Rectal smooth muscle tissue (tissue), 1 donor: ENCODE measurements around the gene AKNA.
"Not testable (repeated sequence)": the region's sequence is repeated elsewhere in the genome, so short reads cannot be mapped to it uniquely, and the experiment has no call there.

Source experiments
- H3K27ac ChIP-seq: one replicate; pipeline ENCODE4 v1.7.0; 2013; ENCODE audit warnings: low read depth, low read length, inconsistent platforms
- H3K27me3 ChIP-seq: one replicate; pipeline ENCODE4 v1.7.0; 2013; ENCODE audit warnings: low read length; ENCODE audit not compliant: control insufficient read depth, insufficient read depth
- H3K36me3 ChIP-seq: one replicate; pipeline ENCODE4 v1.7.0; 2013; ENCODE audit warnings: low read length; ENCODE audit not compliant: control insufficient read depth, insufficient read depth
- H3K4me1 ChIP-seq: one replicate; pipeline ENCODE4 v1.7.0; 2013; ENCODE audit warnings: low read length; ENCODE audit not compliant: control insufficient read depth, insufficient read depth
- H3K4me3 ChIP-seq: one replicate; pipeline ENCODE4 v1.7.0; 2013; ENCODE audit warnings: low read length
- H3K9ac ChIP-seq: one replicate; pipeline ENCODE4 v1.7.0; 2013; ENCODE audit warnings: low read length

AKNA gene

DNA sequence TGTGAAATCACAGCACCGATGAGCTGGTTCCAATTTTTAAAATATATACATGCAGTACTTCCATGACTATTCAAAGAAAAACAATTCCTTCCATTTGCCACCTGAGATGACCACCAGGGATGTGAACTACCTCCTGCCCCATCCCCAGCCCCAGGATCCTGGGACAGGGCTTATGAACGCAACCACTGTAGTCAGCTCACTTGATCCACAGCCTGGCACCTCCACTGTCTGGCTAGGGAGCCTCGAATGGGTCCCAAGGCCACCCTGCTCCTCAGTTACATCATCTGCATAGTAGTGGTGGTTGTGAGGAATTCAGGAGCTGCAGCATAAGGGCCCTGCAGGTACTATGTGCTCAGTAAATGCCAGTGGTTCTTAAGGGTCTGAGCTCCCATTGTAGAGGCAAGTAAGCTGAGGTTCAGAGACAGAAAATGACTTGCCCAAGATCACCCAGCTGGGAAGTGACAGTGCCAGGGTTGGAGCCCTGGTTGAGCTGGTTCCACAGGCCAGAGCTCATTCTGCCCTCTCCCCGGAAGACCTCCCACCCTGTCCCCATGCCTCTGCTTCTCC lies 55.2 kb downstream of the AKNA start:
- H3K4me3 ChIP-seq, H3K27ac ChIP-seq: not testable (repeated sequence)

DNA sequence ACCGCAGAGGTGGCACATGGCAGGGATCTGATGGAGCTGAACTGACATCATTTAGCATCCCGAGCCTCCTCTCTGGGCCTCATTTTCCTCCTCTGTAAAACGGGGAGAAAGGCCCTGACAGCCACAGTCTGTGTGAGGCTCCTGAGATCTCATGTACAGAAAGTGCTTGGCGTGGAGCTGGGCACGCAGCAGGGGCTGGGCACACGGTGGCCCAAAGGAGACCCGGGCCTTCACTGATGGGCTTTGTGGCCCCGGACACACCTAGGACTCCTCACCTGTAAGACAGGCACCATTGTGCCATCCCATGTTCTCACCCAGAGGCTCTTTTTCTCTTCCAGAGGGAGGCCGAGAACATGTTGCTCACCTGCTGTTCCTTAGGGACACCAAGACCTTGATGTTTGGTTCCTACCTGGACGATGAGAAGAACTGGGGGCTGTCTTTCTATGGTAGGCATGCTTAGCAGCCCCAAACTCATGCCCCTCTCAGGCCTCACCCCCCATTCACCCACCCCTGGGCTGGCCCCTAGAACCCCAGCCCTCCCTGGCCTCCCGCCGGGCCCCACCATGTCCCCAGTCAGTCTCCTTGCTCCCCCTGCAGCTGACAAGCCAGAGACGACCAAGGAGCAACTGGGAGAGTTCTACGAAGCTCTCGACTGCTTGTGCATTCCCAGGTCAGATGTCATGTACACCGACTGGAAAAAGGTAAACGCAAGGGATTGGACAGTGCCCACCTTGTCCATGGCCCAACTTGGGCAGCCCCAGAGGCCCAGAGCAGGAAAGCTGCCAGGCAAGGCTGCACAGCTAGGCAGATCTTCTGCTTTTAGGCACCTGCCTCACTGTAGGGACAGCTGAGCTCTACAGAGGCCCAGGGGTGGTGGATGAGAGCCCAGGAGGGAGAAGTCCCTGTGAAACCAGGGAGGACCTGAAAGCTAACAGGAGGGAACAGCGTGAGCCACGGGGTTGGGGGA lies 56.3 kb downstream of the AKNA start:
- H3K27me3 ChIP-seq, H3K9ac ChIP-seq, H3K36me3 ChIP-seq, H3K4me3 ChIP-seq, H3K27ac ChIP-seq, H3K4me1 ChIP-seq: not testable (repeated sequence)

More for the DNA sequence above, 55.2 kb downstream of the AKNA start:
- not testable (repeated sequence) for H3K27me3 ChIP-seq, H3K4me1 ChIP-seq, H3K9ac ChIP-seq
- H3K36me3 ChIP-seq, result peaks cover 12% of the 10 kb centered on the region

DNA sequence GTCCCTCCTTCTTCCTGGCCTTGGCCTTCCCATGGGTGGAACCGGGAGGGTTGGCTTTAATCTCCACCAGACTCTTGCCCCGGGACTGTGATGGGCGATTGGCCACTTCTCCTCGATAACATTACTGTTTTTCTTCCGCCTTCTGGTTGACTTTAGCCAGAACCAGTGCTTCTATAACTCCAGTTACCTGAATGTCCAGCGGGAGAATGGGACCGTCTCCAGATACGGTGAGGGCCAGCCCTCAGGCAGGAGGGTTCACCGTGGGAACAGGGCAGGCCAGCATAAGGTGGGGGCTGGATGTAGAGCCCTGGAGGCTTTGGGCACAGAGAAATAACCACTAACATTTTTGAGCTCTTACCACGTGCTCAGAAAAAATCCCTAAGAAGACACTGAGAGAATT lies 57.1 kb downstream of the AKNA start:
- Histone ChIP-seq H3K36me3 (peaks cover 2% of the 10 kb centered on the region), H3K27me3 (peaks cover 2% of the 10 kb centered on the region), H3K4me1 (no peaks in the 10 kb centered on the region), H3K4me3 (no peak overlapping the region), H3K9ac (no peak overlapping the region), H3K27ac (no peak overlapping the region)

DNA sequence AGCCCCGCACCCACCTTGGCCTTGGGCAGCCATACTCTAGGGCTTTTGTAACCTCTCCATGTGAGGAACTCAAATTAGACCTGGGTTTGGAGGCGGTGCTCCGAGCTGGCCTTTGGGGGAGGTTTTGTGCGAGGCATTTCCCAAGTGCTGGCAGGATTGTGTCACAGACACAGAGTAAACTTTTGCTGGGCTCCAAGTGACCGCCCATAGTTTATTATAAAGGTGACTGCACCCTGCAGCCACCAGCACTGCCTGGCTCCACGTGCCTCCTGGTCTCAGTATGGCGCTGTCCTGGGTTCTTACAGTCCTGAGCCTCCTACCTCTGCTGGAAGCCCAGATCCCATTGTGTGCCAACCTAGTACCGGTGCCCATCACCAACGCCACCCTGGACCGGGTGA lies 58.2 kb downstream of the AKNA start, which contains the start of gene ORM2:
ORM2 (plus strand) TSS at position 245 of the 398 bp plus-strand sequence; CDS start at position 281, 36 bp downstream.
- H3K36me3 ChIP-seq, H3K9ac ChIP-seq, H3K27ac ChIP-seq, H3K27me3 ChIP-seq, H3K4me3 ChIP-seq, H3K4me1 ChIP-seq: not testable (repeated sequence)

DNA sequence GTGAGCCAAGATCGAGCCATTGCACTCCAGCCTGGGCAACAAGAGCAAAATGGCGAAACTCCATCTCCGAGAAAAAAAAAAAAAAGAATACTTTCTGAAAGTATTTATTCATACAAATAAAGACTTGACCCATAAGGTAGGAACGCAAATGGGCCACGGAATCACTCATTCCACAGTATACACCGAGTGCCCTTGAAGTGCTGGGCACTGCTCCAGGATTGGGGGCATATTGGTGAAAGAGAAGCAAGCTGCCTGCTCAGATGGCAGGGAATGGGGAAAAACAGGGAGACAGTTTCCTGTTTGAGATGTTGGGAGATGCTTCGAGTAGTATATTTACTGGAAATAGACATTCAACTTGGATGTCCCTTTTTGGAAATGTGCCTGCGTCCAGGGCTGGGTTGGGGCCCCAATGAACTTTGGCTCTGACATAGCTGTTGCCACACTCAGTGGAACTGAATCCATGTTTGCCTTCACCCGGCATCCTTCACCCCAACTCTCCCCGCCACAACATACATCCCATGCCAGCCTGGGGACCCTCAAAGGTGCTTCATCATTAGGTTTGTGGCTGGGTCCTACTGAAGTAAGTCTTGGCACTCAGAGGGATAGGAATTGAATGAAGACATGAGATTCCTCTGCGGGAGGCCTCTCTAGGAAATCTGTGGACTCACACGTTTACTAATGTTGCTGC lies 58.7 kb downstream of the AKNA start:
- not testable (repeated sequence) for H3K27me3 ChIP-seq, H3K36me3 ChIP-seq, H3K27ac ChIP-seq, H3K4me3 ChIP-seq, H3K4me1 ChIP-seq, H3K9ac ChIP-seq

DNA sequence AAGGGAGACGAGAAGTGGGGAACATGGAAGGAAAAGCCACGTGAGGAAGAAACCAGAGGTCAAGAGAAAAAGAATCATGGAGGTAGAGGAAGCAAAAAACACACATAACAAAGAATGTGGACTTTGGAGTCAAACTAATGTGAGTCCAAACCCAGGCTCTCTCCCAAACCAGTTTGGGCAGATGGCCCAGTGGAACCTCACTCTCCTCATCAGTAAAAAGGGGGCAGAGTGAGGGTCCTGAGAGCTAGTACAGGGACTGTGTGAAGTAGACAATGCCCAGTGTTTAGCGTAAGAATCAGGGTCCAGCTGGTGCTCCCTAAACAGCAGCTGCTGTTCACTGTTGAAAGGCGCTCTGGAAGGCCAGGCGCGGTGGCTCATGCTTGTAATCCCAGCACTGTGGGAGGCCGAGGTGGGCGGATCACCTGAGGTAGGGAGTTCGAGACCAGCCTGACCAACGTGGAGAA lies 59.4 kb downstream of the AKNA start:
- not testable (repeated sequence) for H3K4me3 ChIP-seq, H3K9ac ChIP-seq, H3K4me1 ChIP-seq, H3K27me3 ChIP-seq, H3K27ac ChIP-seq, H3K36me3 ChIP-seq

DNA sequence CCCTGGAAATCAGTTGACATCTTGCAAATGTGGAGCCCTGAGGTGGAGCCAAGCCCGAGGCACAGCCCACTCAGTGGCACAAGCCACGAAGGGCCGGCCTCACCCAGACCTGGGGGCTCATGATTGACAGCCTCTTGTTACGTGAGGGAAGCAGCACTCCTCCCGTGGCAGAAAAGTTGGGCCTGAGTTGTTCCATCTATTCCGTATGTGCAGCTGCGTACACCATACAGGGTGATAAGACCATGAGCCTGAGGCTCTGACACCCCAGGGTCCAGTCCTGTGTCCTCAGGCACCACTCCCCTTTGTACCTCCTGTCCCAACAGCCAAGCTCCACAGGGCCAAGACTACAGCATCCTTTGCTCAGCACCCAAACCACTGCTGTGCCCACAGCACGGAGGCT lies 60.0 kb downstream of the AKNA start:
- H3K36me3 ChIP-seq, result no peaks in the 10 kb centered on the region
- peaks cover 2% of the 10 kb centered on the region for H3K27me3 ChIP-seq
- H3K4me1 ChIP-seq, result no peaks in the 10 kb centered on the region
- no peak overlapping the region for H3K9ac ChIP-seq
- no peak overlapping the region for H3K4me3 ChIP-seq
- no peak overlapping the region for H3K27ac ChIP-seq

DNA sequence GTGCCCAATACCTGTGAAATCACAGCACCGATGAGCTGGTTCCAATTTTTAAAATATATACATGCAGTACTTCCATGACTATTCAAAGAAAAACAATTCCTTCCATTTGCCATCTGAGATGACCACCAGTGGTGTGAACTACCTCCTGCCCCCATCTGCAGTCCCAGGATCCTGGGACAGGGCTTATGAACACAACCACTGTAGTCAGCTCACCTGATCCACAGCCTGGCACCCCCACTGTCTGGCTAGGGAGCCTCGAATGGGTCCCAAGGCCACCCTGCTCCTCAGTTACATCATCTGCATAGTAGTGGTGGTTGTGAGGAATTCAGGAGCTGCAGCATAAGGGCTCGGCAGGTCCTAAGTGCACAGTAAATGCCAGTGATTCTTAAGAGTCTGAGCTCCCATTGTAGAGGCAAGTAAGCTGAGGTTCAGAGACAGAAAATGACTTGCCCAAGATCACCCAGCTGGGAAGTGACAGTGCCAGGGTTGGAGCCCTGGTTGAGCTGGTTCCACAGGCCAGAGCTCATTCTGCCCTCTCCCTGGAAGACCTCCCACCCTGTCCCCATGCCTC lies 62.0 kb downstream of the AKNA start:
- H3K4me3 ChIP-seq, H3K27ac ChIP-seq, H3K36me3 ChIP-seq: not testable (repeated sequence)

DNA sequence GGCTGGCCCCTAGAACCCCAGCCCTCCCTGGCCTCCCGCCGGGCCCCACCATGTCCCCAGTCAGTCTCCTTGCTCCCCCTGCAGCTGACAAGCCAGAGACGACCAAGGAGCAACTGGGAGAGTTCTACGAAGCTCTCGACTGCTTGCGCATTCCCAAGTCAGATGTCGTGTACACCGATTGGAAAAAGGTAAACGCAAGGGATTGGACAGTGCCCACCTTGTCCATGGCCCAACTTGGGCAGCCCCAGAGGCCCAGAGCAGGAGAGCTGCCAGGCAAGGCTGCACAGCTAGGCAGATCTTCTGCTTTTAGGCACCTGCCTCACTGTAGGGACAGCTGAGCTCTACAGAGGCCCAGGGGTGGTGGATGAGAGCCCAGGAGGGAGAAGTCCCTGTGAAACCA lies 62.8 kb downstream of the AKNA start:
- not testable (repeated sequence) for H3K9ac ChIP-seq

More for the DNA sequence above, 62.0 kb downstream of the AKNA start:
- not testable (repeated sequence) for H3K4me1 ChIP-seq, H3K27me3 ChIP-seq, H3K9ac ChIP-seq

DNA sequence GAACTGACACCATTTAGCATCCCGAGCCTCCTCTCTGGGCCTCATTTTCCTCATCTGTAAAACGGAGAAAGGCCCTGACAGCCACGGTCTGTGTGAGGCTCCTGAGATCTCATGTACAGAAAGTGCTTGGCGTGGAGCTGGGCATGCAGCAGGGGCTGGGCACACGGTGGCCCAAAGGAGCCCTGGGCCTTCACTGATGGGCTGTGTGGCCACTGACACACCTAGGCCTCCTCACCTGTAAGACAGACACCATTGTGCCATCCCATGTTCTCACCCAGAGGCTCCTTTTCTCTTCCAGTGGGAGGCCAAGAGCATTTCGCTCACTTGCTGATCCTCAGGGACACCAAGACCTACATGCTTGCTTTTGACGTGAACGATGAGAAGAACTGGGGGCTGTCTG lies 63.3 kb downstream of the AKNA start:
- no peak overlapping the region for H3K4me3 ChIP-seq
- no peak overlapping the region for H3K9ac ChIP-seq

More for the DNA sequence above, 62.8 kb downstream of the AKNA start:
- H3K27ac ChIP-seq, H3K36me3 ChIP-seq, H3K4me3 ChIP-seq, H3K4me1 ChIP-seq, H3K27me3 ChIP-seq: not testable (repeated sequence)

DNA sequence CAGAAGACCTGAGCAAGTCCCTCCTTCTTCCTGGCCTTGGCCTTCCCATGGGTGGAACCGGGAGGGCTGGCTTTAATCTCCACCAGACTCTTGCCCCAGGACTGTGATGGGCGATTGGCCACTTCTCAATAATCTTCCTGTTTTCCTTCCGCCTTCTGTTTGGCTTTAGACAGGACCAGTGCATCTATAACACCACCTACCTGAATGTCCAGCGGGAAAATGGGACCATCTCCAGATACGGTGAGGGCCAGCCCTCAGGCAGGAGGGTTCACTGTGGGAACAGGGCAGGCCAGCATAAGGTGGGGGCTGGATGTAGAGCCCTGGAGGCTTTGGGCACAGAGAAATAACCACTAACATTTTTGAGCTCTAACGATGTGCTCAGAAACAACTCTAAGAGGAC lies 63.9 kb downstream of the AKNA start:
- not testable (repeated sequence) for H3K27me3 ChIP-seq, H3K9ac ChIP-seq, H3K4me1 ChIP-seq, H3K27ac ChIP-seq, H3K36me3 ChIP-seq, H3K4me3 ChIP-seq

More for the DNA sequence above, 63.3 kb downstream of the AKNA start:
- no peak overlapping the region for H3K27ac ChIP-seq
- no peaks in the 10 kb centered on the region for H3K4me1 ChIP-seq
- H3K27me3 ChIP-seq, result peaks cover 2% of the 10 kb centered on the region
- H3K36me3 ChIP-seq, result no peaks in the 10 kb centered on the region

DNA sequence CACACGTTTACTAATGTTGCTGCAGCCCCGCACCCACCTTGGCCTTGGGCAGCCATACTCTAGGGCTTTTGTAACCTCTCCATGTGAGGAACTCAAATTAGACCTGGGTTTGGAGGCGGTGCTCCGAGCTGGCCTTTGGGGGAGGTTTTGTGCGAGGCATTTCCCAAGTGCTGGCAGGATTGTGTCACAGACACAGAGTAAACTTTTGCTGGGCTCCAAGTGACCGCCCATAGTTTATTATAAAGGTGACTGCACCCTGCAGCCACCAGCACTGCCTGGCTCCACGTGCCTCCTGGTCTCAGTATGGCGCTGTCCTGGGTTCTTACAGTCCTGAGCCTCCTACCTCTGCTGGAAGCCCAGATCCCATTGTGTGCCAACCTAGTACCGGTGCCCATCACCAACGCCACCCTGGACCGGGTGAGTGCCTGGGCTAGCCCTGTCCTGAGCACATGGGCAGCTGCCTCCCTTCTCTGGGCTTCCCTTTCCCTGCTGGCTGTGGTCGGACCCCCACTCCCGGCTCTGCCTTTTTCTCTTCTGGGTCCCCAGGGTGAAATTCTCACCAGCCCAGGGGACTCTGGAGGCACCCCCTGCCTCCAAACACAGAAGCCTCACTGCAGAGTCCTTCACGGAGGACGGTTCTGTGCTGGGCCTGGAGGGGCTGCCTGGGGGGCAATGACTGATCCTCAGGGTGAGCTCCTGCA lies 64.8 kb downstream of the AKNA start, which contains the start of gene ORM1:
ORM1 (plus strand) TSS at position 268 of the 701 bp plus-strand sequence; CDS start at position 304, 36 bp downstream.
- H3K4me1 ChIP-seq, H3K27ac ChIP-seq, H3K36me3 ChIP-seq, H3K9ac ChIP-seq, H3K4me3 ChIP-seq, H3K27me3 ChIP-seq: not testable (repeated sequence)
